H1 (cell line): Measurements from ENCODE around the gene FITM2. TPM values are rescaled to one million over a fixed set of nuclear protein-coding genes. Genes with fewer than 3 reads are reported as not detected.

Experiments used
- CBX8 ChIP-seq: fragments of 300-800, 300-1000 bp; sonication (generic); IDR thresholded peaks from 2 replicates; pipeline ENCODE4 v1.7.1; 2016; ENCODE audit warnings: low read depth, low read length, borderline replicate concordance
- EZH2 ChIP-seq: fragments of 200-600 bp; sonication (generic); IDR thresholded peaks from 2 replicates; pipeline ENCODE4 v1.7.1; 2012; ENCODE audit warnings: low read depth, mild to moderate bottlenecking, moderate library complexity, low read length, inconsistent platforms; ENCODE audit not compliant: severe bottlenecking
- NRF1 ChIP-seq: IDR thresholded peaks from 2 replicates; pipeline ENCODE4 v1.6.1; 2011; ENCODE audit warnings: mild to moderate bottlenecking, low read depth, low read length, improper control_type of control experiment
- PHF8 ChIP-seq: fragments of 200-600 bp; sonication (generic); conservative IDR thresholded peaks from 2 replicates; pipeline ENCODE4 v1.7.1; 2012; ENCODE audit warnings: low read depth, mild to moderate bottlenecking, inconsistent platforms, low read length, moderate library complexity
- RAD21 ChIP-seq, 2 experiments: IDR thresholded peaks in 1 of 2; conservative IDR thresholded peaks in 1 of 2; 2 replicates each; pipeline ENCODE4 v1.6.1; 2011; ENCODE audit warnings: low read depth in 2 of 2, low read length in 2 of 2, improper control_type of control experiment in 1 of 2, inconsistent platforms in 1 of 2, mild to moderate bottlenecking in 1 of 2, moderate library complexity in 1 of 2
- polyA plus RNA-seq, 7 experiments: library from polyadenylated mRNA; depleted of rRNA in 3 of 7; stranded (reverse) in 5 of 7; unstranded in 2 of 7; fragments of >200 nt in 5 of 7; fragments of 200-250 nt in 2 of 7; gene quantifications; 1 replicate in 5 of 7; 2 replicates in 1 of 7; 4 replicates in 1 of 7; pipeline versions ENCODE4 v1.2.1 to v1.2.3, GENCODE V29; 2011 to 2013; ENCODE audit warnings: missing spikeins in 2 of 7, mixed read lengths in 2 of 7
- total RNA-seq: library from RNA; stranded (reverse); fragmentation: NEBNext Ultra II Directional; extraction: Animal tissue kit (Norgen Biotek cat#: 25700); gene quantifications from 2 replicates; pipeline ENCODE4 v1.2.1, GENCODE V29; 2021

Gene FITM2
- total and polyA plus RNA-seq, 2 of the 8 experiments (the other 6 are each of a cell fraction or from before 2014, with no cell fraction given), result 1.1 to 2.1 TPM

- no peak for TF ChIP-seq NRF1
- TF ChIP-seq RAD21 (IDR thresholded peaks at IDR 0.05 in 1 of 2, conservative IDR thresholded peaks at IDR 0.05 in 1 of 2; ENCODE audit: low read depth in 2 of 2, low read length in 2 of 2), result no peak
- no peak for TF ChIP-seq PHF8
- TF ChIP-seq EZH2, result no peak
- no peak for TF ChIP-seq CBX8
Observed at GRCh38 chr20:44279228-44279627, 31.8 kb downstream of the FITM2 start (continued).
